Activated naive CD4-positive, alpha-beta T cell treated with anti-CD3 and anti-CD28 coated beads, Interleukin-2, amount 50 U/mL, for 16 hours (primary cell): ENCODE measurements around the gene DNMBP.

Experiments
- DNase-seq: peaks from one replicate; pipeline ENCODE4 v3.0.0-alpha.2; 2020

DNMBP gene

GRCh38 chr10:100009793-100010676 lies at the start of gene DNMBP:
TSS of gene DNMBP (minus strand) at chr10:100009947. CDS start at chr10:99972124, 37,823 bp downstream.
- peak; percentile 87 for DNase-seq

GRCh38 chr10:100057948-100058347 lies 48.2 kb upstream of the DNMBP start:
- DNase-seq: no peak

- no peak for DNase-seq
These were observed 44.1 kb upstream of the DNMBP start for GRCh38 chr10:100053686-100054460.

GRCh38 chr10:100046021-100046486 lies 36.3 kb upstream of the DNMBP start:
- peak; percentile 84 for DNase-seq

- no peak for DNase-seq
These were observed 35.8 kb upstream of the DNMBP start for GRCh38 chr10:100045592-100045991.

- DNase-seq: no peak
These were observed 34.0 kb upstream of the DNMBP start for GRCh38 chr10:100043796-100044195.

- DNase-seq: no peak
These were observed 33.6 kb upstream of the DNMBP start for GRCh38 chr10:100043344-100043743.

- no peak for DNase-seq
These were observed 31.7 kb upstream of the DNMBP start for GRCh38 chr10:100041306-100042002.

- DNase-seq: no peak
These were observed 28.9 kb upstream of the DNMBP start for GRCh38 chr10:100038561-100039071.

- DNase-seq: no peak
These were observed 28.1 kb upstream of the DNMBP start for GRCh38 chr10:100037758-100038315.

GRCh38 chr10:100036850-100037249 lies 27.1 kb upstream of the DNMBP start:
- DNase-seq: no peak

- no peak for DNase-seq
These were observed 24.1 kb upstream of the DNMBP start for GRCh38 chr10:100033766-100034418.

GRCh38 chr10:100027416-100027815 lies 17.7 kb upstream of the DNMBP start:
- DNase-seq: no peak

- no peak for DNase-seq
These were observed 15.8 kb upstream of the DNMBP start for GRCh38 chr10:100025576-100025975.

GRCh38 chr10:100024748-100025147 lies 15.0 kb upstream of the DNMBP start:
- no peak for DNase-seq

GRCh38 chr10:100022403-100022802 lies 12.7 kb upstream of the DNMBP start:
- DNase-seq: no peak

GRCh38 chr10:100021322-100021721 lies 11.6 kb upstream of the DNMBP start:
- DNase-seq: no peak

- no peak for DNase-seq
These were observed 11.1 kb upstream of the DNMBP start for GRCh38 chr10:100020886-100021253.

- DNase-seq: no peak
These were observed 10.6 kb upstream of the DNMBP start for GRCh38 chr10:100020142-100020885.

GRCh38 chr10:100019787-100020141 lies 10.0 kb upstream of the DNMBP start:
- no peak for DNase-seq

- no peak for DNase-seq
These were observed 4.5 kb upstream of the DNMBP start for GRCh38 chr10:100014071-100014762.
